GM19328 (cell line): ENCODE data around the gene LRRC56.

ENCODE experiments used
- ATAC-seq: cut with Tn5 transposase; IDR thresholded peaks from one replicate; pipeline ENCODE4 v1.9.1; 2021; ENCODE audit warnings: mild to moderate bottlenecking, moderate library complexity; ENCODE audit not compliant: unreplicated experiment

Gene LRRC56

GRCh38 chr11:556662-557256 lies 19.4 kb downstream of the LRRC56 start:
- no peak for ATAC-seq

DNA sequence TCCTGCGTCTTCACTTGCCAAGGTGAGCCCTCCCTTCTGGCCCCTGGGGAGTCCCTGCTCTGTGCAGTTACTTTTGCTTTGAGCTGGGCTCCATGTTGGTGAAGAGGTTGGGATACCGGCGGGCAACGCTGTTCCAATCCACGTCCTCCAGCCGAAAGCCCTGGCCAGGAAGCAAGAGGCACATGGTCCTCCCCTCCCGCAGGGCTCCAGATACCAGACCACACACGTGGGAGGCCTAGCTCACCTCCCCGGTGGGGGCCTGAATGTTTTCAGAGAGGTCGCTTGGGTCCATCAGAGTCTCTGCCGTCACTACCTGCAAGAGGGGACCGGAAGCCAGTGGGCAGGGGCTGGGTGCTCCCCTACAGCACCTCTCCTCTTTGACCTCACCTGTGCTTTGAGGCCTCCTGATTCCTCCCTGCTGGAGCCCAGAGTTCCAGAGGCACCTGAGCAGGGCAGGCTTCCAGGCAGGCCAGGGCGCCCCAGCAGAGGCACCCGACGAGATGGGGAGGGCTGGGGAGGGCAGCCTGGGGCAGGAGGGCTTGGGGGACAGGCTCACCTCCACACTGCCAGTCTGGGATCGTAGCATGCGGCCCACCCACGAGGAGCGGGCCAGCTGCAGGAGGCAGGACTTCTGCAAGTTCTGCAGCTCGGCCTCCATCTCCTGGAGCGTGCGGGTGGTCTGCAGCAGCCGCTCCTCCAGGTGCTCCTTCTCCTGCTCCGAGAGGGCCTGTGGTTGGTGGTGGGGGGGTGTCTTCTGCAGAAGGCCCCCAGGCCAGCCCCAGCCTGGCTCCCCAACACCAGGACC lies 20.2 kb downstream of the LRRC56 start:
- no peak for ATAC-seq

GRCh38 chr11:558503-558902 lies 21.2 kb downstream of the LRRC56 start:
- no peak for ATAC-seq

- no peak for ATAC-seq
Measured at GRCh38 chr11:559020-559620, 21.8 kb downstream of the LRRC56 start.

GRCh38 chr11:559712-560304 lies 22.5 kb downstream of the LRRC56 start:
- no peak for ATAC-seq

- peak; percentile 86 for ATAC-seq
Measured at GRCh38 chr11:560305-561147, 23.2 kb downstream of the LRRC56 start, which contains the start of the genes LMNTD2 and RASSF7. LMNTD2 (minus strand) TSS chr11:560738; CDS start chr11:560716, 22 bp downstream. RASSF7 (plus strand) TSS chr11:560970; CDS start chr11:561769, 799 bp downstream.

DNA sequence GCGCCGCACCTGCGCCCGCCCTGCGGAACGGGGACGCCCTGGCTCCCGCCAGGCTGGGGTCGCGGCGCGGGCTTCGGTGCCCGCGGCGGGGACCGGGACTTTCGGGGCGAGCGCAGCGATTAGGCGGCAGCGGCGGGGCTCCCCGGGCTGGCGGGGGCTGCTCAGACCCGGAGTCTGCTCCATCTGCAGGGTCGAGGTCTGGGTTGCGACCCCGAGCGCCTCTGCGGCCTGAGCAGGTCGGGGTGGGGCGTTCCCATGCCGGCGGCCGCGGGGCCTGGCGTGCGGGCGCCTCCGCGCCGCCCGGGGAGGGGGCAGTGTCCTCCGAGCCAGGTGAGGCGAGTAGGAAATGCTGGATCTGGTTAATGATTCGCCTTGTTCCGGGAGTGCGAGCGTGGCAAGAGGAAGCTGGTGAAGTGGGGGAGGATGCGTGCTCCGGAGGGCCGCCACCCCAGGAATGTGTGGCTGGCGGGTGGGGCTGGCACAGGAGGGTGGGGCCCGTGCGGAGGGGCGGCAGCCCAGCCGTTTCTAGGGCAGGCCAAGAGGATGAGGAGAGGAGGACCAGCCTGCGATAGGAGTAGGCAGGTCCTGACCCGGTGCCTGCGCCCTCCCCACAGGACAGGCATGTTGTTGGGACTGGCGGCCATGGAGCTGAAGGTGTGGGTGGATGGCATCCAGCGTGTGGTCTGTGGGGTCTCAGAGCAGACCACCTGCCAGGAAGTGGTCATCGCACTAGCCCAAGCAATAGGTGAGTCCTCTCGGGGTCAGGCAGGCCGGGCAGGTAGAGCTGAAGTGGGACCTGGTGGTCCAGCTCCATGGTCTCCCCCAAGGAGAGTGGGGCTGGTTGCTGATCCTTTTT lies 24.0 kb downstream of the LRRC56 start:
- peak; percentile 15 for ATAC-seq

- ATAC-seq, result no peak
Measured at GRCh38 chr11:562046-562645, 24.8 kb downstream of the LRRC56 start.

GRCh38 chr11:563066-563811 lies 25.9 kb downstream of the LRRC56 start:
- no peak for ATAC-seq

DNA sequence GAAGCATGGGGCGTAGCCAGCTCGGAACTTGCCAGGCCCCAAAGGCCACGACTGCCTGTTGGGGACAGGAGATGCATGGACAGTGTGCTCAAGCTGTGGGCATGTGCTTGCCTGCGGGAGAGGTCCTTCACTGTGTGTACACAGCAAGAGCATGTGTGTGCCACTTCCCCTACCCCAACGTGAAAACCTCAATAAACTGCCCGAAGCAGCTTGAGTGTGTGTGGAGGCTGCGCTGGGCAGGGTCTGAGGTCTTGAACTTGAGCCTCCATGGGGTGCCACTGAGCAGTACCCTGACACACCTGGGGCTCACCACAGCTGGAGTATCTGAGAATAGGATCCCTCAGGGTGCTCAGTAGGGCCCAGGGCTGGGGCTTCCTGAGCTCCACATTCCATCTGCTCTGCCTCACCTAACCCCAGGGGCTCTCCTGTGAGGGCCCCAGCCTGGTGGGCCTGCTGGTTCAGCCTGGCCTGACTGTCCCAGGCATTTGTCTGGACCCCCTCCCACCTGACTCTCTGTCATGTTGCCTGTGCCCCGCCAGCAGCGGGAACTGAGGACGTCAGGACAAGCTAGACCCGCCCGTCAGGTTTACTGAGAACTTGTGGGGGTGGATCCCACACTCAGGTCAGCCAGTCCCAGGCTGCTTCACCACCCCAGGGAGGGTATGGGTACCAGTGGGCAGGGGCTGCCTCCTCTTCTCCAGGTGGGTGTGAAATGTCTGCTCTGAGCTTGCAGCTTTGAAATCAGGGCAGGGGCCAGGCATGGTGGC lies 26.7 kb downstream of the LRRC56 start:
- ATAC-seq, result no peak

GRCh38 chr11:565921-566509 lies 28.7 kb downstream of the LRRC56 start:
- no peak for ATAC-seq

- ATAC-seq, result no peak
Measured at GRCh38 chr11:567011-567628, 29.8 kb downstream of the LRRC56 start.

- no peak for ATAC-seq
Measured at GRCh38 chr11:567629-568292, 30.4 kb downstream of the LRRC56 start.

DNA sequence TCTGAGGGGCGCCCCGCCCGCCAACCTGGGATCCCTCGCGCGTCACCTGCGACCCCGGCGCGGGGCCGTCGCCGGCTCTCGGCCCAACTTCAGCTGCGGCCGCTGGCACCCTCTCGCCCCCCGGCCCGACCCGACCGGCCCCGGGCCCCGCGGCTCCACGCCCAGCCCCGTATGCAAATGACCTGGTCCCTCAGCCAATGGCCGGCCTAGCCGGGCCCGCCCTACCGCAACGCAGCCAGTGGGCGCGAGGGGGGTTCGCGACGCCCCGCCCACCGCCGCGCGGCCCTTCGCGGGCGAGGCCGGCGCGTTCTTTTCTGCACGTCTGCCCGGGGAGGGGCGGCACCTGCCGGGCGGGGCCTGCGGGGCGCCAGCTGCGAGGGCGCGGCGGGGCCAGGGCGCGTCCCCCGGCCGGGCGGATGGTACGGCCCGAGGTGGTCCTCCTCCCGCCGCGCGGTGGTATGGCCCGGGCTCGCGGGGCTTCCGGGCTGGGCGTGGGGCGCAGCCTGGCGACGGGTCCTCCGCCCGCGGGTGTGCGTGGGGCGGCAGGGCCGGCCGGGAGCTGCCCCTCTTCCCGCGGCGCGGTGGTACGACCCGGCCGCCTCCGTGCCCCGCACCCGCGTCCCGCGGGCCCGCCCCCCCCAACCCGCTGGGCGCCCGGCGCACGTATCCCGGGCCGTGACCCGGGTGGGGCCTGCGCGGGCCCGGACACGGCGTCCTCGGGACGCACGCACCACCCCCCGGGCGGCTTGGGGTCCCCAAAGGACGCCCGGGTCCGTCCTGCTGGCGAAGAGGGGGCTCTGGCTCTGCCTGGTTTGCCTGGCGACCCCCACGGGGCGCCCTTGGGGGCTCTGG lies 31.2 kb downstream of the LRRC56 start:
- ATAC-seq, result peak; percentile 81

GRCh38 chr11:569158-569885 lies 32.0 kb downstream of the LRRC56 start:
- ATAC-seq, result no peak
